Measurements from ENCODE around the gene TJP1.
"Not testable (repeated sequence)": the region's sequence is repeated elsewhere in the genome, so short reads cannot be mapped to it uniquely, and the experiment has no call there.

Gene TJP1

DNA sequence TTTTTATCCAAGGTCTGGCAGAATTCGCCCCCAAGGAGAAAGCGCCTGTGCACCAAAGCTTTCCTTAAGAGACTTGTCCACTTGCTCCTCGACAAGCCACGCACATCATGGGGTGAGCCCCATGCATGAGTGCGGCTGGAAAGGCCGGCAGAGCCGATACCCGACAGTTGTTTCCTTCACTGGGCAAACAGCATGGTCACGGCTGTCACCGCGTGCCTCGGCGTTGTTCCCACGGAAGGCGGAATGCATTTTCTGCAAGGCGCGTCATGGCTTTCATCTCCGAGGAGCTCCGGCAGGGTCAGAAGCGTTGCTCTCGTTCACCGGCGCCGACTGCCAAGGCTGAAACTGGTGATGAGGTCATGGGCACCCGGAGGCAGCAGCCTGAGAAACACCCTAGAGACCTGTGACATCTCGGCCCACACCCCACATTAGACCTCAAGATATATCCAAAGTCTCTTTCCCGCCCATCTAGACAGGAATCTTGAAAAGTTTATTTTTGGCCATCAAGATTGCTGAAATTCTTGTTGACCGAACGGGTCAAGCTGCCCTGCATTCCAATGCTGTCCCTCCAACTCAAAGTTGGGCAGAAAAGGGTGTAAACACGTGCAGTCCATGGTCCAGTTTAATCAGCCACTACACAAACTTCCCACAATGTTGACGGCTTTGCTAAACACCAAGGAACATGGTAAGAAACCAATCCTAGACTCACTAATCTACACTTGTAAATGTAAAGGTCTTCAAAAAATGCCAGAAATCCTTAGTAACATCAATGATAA is 604 bp upstream of the TJP1 start:
- Mint-ChIP-seq H3K27me3 (peaks cover 7% of the 10 kb centered on the region), H3K4me3 (peak overlapping the region; percentile 50), H3K36me3 (no peaks in the 10 kb centered on the region), H3K27ac (no peak overlapping the region), H3K4me1 (no peaks in the 10 kb centered on the region), H3K9me3 (peaks cover 2% of the 10 kb centered on the region)
- DNase-seq (ENCODE audit: low spot score in 2 of 2), result no peak
- ATAC-seq (ENCODE audit: low read depth), result no peak

DNA sequence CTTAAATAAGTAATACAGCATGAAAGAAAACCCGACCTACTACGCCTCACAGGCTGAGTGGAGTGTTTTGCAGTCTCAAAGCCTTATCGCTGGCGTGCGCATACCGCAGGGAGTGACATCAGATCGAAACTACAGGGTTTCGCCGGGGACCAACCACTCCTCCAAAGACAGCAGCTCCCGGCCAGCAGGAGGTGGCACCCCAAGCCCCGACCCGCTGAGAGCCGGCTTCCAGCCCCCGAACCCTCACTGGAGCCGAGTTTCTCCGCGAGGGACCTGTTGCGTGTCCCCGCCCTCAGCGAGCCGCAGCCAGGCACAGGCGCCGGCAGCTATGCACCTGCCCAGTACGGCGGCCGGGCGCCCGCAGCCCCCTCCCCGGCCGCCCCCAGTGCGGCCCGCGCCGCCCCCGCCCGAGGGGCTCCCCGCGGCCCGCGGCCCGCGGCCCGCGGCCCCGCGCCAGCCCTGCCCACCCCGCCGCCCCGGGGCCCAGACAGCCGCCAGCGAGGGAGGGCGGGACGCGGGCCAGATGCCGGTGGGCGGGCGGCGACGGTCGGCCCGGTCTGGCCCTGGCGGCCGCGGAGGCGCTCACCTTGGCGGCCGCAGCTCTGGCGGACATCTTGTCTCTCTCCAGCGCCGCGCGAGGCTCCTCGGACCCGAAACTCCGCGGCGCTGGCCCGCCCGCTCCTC is 710 bp downstream of the TJP1 start:
- DNase-seq (ENCODE audit: low spot score in 2 of 2) (no peak), ATAC-seq (ENCODE audit: low read depth) (no peak)
- Mint-ChIP-seq H3K9me3 (peaks cover 2% of the 10 kb centered on the region), H3K27me3 (peaks cover 14% of the 10 kb centered on the region), H3K4me1 (no peaks in the 10 kb centered on the region), H3K27ac (no peak overlapping the region), H3K36me3 (no peaks in the 10 kb centered on the region), H3K4me3 (no peak overlapping the region)

DNA sequence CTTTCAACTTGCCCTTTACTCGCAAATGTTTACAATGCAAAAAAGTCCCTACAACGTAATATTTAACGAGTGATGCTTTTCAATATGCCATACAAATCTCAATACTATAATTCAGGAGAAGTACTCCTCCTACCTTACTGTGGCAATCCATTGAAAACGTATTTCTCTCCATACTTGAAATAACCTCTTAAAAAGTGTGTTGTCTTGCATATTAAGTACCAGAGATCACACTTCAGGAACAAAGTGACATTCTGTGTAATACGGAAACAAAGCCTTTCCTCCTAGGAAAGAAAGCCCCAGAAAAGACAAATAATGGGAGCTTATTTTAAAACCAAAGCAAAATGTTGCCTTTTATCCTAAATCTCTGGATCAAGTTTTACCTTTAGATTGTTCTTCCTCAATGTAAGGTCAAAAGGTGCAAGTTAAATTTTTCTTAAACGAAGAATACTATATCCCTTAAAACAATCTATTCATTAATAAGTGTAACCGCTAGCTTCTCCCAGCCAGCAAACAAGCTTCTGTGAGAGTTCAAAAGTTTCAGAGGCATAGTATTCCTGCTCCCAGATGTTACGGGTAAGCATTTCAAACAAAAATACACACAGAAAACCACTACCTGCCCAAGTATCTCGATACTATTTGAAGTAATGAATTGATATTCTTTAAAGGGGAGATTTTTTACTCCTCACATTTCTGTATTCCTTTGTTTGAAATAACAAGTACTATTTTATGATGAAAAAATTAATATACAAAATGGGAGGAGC is 1.7 kb downstream of the TJP1 start:
- Mint-ChIP-seq H3K27ac (no peak overlapping the region), H3K36me3 (no peaks in the 10 kb centered on the region), H3K9me3 (no peaks in the 10 kb centered on the region), H3K4me3 (no peak overlapping the region), H3K4me1 (no peaks in the 10 kb centered on the region), H3K27me3 (peaks cover 14% of the 10 kb centered on the region)
- no peak for ATAC-seq (ENCODE audit: low read depth)
- DNase-seq (ENCODE audit: low spot score in 2 of 2), result no peak

DNA sequence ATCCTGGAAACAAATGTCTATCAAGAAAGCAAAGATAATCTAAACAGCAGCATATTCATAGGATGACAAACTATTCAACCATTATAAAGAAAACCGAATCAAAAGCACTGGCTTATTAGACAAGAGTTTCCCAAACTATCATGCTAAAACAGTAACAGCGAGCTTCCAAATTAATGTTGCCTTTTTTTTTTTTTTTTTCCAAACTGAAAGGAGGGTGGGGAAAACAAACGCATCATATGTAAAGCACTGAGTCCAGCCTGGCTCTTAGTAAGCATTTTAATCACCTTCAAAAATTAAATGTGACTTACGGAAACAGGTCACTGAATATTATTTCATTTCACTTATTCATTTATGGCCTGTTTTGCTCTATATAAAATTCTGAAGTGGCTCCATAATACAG is 2.3 kb downstream of the TJP1 start:
- Mint-ChIP-seq H3K4me3 (no peak overlapping the region), H3K27ac (no peak overlapping the region), H3K27me3 (peaks cover 14% of the 10 kb centered on the region), H3K9me3 (no peaks in the 10 kb centered on the region), H3K36me3 (no peaks in the 10 kb centered on the region), H3K4me1 (no peaks in the 10 kb centered on the region)
- no peak for ATAC-seq (ENCODE audit: low read depth)
- no peak for DNase-seq (ENCODE audit: low spot score in 2 of 2)

DNA sequence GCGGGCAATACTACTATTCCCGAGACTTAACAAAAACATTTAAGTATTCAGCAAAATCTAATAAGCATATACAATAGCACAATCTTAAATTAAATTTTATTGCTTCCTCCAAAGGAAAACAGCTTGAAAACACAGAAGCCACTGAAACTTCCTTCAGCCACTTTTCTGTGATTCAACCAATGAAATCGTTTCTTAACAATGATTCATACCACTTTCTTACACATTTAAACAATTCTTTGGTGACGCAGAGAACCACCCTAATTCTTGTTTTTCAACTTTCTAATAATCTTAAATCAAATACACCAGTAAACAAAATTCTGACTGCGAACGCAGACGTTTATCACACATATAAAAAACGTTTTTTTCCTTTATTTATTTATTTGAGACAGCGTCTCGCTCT is 4.1 kb downstream of the TJP1 start:
- Mint-ChIP-seq H3K36me3 (no peaks in the 10 kb centered on the region), H3K9me3 (no peaks in the 10 kb centered on the region), H3K27ac (no peak overlapping the region), H3K27me3 (peaks cover 15% of the 10 kb centered on the region), H3K4me1 (no peaks in the 10 kb centered on the region), H3K4me3 (no peak overlapping the region)
- ATAC-seq (ENCODE audit: low read depth) (no peak), DNase-seq (ENCODE audit: low spot score in 2 of 2) (no peak)

DNA sequence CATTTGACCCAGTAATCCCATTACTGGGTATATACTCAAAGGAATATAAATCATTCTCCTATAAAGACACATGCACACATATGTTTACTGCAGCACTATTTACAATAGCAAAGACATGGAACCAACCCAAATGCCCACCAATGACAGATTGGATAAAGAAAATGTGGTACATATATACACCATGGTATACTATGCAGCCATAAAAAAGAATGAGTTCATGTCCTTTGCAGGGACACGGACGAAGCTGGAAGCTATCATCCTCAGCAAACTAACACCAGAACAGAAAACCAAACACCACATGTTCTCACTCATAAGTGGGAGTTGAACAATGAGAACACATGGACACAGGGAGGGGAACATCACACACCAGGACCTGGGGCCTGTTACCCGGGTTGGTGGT is 4.8 kb downstream of the TJP1 start:
- H3K36me3 Mint-ChIP-seq; H3K4me1 Mint-ChIP-seq; ATAC-seq (ENCODE audit: low read depth); H3K9me3 Mint-ChIP-seq; H3K4me3 Mint-ChIP-seq; DNase-seq (ENCODE audit: low spot score in 2 of 2); H3K27ac Mint-ChIP-seq: not testable (repeated sequence)
- H3K27me3 Mint-ChIP-seq, result peaks cover 15% of the 10 kb centered on the region

DNA sequence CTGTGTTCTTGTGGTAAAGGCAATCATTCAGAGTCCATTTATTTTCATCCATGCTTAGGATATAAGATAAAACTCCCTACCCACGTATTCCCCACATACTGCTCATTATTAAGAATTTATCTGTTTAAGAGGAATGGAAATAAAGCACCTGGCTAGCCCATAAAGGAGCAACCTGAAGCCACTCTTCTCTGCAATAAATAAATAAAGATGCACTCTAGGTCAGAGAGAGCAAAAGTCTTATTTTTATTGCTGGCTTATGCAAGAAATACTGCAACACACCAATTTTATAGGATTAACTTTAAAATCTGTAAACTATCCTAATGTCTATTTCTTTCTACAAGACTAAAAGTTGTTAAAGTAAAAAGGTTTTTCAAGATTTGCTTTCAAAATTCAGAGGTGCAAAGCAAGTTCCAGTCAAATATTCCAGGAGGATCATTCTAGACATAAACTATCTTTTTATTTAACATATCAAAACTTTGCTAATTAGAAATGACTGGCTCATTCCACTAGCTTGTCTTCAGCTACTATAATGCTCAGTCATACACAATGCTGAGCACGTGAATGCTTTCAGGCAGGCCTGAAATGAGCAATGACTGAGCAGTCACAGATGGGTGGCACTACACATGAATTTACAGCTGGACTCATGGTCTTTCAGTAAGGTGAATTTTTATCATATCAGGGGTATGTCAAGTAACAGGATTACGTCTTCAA is 7.1 kb downstream of the TJP1 start:
- peaks cover 18% of the 10 kb centered on the region for H3K27me3 Mint-ChIP-seq
- H3K4me3 Mint-ChIP-seq, result no peak overlapping the region
- H3K9me3 Mint-ChIP-seq, result peaks cover 5% of the 10 kb centered on the region
- no peaks in the 10 kb centered on the region for H3K4me1 Mint-ChIP-seq
- ATAC-seq (ENCODE audit: low read depth), result no peak
- H3K27ac Mint-ChIP-seq, result no peak overlapping the region
- DNase-seq (ENCODE audit: low spot score in 2 of 2), result no peak
- no peaks in the 10 kb centered on the region for H3K36me3 Mint-ChIP-seq

DNA sequence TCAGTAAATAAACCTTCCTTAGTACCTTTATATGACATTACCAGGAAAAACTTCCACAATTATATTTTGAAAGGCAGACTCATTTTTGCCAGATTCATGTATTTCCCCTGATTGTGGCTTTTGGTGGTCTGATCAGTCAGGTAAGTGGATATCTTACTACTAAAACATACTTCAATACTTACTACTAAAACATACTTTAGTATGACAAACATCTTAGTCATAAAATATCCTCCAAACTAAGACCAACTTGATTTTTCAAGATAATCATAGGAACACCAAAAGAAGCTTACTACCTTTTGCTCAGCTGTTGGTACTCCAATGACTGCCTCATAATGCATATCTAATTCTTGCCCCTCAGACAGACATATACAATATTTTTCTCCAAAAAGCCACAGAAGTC is 9.3 kb downstream of the TJP1 start:
- no peaks in the 10 kb centered on the region for H3K4me1 Mint-ChIP-seq
- DNase-seq (ENCODE audit: low spot score in 2 of 2) (no peak), ATAC-seq (ENCODE audit: low read depth) (no peak)
- peaks cover 16% of the 10 kb centered on the region for H3K27me3 Mint-ChIP-seq
- H3K9me3 Mint-ChIP-seq, result peaks cover 5% of the 10 kb centered on the region
- no peaks in the 10 kb centered on the region for H3K36me3 Mint-ChIP-seq
- H3K27ac Mint-ChIP-seq, result no peak overlapping the region
- H3K4me3 Mint-ChIP-seq, result no peak overlapping the region

DNA sequence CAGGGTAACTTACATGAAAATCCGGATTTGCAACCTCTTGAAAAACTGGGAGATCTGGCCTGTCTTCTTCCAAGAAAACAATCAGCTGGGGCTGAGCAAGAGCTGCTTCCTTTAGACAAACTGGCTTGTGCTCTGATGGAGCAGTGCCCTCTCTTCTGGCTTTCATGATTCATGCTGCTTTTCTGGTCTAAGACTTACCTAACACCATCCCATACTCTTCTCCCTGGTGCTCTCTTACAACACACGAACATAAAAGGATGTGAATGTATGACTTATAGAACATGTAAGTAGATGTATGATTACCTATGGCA is 9.9 kb downstream of the TJP1 start:
- DNase-seq (ENCODE audit: low spot score in 2 of 2) (no peak), ATAC-seq (ENCODE audit: low read depth) (no peak)
- Mint-ChIP-seq H3K27me3 (peaks cover 13% of the 10 kb centered on the region), H3K36me3 (no peaks in the 10 kb centered on the region), H3K4me3 (no peak overlapping the region), H3K27ac (no peak overlapping the region), H3K9me3 (peaks cover 5% of the 10 kb centered on the region), H3K4me1 (no peaks in the 10 kb centered on the region)

DNA sequence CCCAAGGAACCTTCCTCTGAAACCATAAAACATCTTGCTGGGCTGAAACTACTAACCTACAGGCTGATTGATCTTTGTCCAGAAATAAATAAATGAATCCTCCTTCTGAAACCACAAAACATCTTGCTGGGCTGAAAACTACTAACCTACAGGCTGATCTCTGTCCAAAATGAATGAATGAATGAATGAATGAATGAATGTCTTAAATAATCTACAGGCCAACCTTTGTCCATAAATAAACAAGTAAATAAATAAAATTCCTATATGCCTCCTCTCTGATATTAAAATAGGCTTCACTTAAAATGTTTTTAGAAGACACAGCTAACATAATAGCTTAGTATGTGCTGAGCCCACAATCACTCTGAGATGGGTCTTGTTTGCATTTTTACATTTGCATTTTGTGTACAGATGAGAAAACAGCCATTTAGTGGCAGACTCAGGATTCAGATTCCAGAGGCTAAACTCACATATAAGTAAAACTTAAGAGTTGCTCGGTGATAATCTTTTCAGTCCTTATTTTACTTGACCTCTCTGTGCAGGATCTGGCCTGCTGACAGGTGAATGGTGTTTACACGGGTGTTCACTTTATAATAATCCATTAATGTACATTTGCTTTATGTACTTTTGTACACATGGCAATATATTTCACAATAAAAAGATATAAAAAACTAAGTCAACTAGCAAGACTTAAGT is 10.4 kb downstream of the TJP1 start:
- ATAC-seq (ENCODE audit: low read depth) (no peak), DNase-seq (ENCODE audit: low spot score in 2 of 2) (no peak)
- H3K9me3 Mint-ChIP-seq, result peaks cover 5% of the 10 kb centered on the region
- no peaks in the 10 kb centered on the region for H3K4me1 Mint-ChIP-seq
- H3K27me3 Mint-ChIP-seq, result peaks cover 9% of the 10 kb centered on the region
- no peaks in the 10 kb centered on the region for H3K36me3 Mint-ChIP-seq
- no peak overlapping the region for H3K4me3 Mint-ChIP-seq
- no peak overlapping the region for H3K27ac Mint-ChIP-seq

DNA sequence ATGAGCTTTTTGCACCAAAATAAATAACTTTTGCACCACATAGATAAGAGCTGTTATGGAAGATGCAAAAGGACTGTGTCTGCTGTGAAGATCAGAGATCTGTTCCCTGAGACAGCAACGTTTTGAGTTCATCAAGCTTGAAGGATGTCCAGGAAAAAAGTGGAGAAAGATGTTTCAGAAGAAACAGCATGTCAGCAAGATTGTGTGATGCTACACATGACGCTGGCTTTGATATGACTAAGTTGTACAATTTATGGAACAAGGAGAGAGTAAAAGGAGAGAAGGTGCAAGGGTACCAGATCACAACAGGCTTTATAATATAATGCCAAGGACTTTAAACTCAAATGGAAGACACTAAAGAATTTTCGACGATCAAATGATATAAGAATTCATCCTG is 16.6 kb downstream of the TJP1 start:
- DNase-seq (ENCODE audit: low spot score in 2 of 2) (no peak), ATAC-seq (ENCODE audit: low read depth) (no peak)
- Mint-ChIP-seq H3K27me3 (peaks cover 8% of the 10 kb centered on the region), H3K9me3 (peaks cover 3% of the 10 kb centered on the region), H3K4me1 (peaks cover 2% of the 10 kb centered on the region), H3K27ac (no peak overlapping the region), H3K4me3 (no peak overlapping the region), H3K36me3 (peaks cover 2% of the 10 kb centered on the region)

DNA sequence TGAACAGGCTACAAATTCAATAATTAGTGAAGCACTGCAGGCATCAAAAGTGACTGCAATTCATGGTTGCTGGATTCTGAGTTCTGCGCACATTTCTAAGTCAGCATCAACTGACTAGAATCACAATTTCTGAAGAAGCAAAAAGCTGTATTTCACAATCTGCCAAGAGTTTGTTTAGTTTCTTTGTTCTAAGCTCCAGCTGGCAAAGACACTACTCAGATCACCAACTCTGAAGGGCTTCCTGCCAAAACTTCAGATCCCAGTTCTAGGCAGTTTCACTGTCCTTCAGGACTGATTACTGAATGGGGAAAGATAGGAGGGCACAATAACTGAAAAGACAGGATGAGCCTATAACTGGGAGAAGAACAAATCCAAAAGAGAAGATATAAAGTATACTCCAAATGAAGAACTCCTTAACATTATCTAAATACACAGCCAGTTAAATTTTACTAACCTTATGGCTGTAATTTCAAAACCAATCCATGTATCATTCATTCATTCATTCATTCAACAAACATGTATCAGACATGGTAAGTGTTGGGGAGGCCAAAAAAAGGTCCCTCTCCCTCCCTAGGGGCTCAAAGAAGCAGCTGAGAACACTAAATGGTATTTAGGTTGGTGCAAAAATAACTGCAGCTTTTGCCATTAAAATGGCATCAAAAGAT is 17.1 kb downstream of the TJP1 start:
- no peak overlapping the region for H3K27ac Mint-ChIP-seq
- ATAC-seq (ENCODE audit: low read depth), result no peak
- H3K4me3 Mint-ChIP-seq, result no peak overlapping the region
- peaks cover 3% of the 10 kb centered on the region for H3K9me3 Mint-ChIP-seq
- peaks cover 2% of the 10 kb centered on the region for H3K4me1 Mint-ChIP-seq
- H3K27me3 Mint-ChIP-seq, result peaks cover 8% of the 10 kb centered on the region
- peaks cover 2% of the 10 kb centered on the region for H3K36me3 Mint-ChIP-seq
- no peak for DNase-seq (ENCODE audit: low spot score in 2 of 2)

DNA sequence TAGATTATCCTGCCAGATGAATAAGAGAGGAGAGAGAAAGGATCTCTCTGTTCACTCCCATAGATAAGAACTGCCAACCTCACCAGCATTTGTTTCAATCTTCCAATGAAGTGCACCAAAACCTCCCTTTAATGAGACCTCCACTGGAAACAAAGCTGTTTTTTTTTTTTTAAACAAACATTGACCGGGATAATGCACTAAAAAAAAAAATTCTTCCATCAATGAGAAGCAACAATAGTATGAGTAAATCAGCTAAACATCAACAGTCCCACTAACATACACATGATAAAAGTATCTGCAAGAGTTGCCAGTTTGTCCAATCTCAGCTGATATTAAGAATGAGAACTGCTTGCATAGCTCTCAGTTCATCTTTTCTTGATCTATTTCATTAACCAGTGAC is 19.9 kb downstream of the TJP1 start:
- peaks cover 8% of the 10 kb centered on the region for H3K27me3 Mint-ChIP-seq

More for the DNA sequence above, 19.9 kb downstream of the TJP1 start:
- Mint-ChIP-seq H3K27ac (no peak overlapping the region), H3K4me1 (peaks cover 2% of the 10 kb centered on the region), H3K9me3 (peaks cover 3% of the 10 kb centered on the region), H3K4me3 (no peak overlapping the region), H3K36me3 (peaks cover 2% of the 10 kb centered on the region)
- no peak for DNase-seq (ENCODE audit: low spot score in 2 of 2)
- ATAC-seq (ENCODE audit: low read depth), result no peak

Data from memory B cell (primary cell).